ENCODE results near the gene MRPL34. TPM values are rescaled to one million over a fixed set of nuclear protein-coding genes. Genes with fewer than 3 reads are reported as not detected.

The MRPL34 gene
- total RNA-seq, 1 experiment from 2014 or later = 78.9 TPM

DNA sequence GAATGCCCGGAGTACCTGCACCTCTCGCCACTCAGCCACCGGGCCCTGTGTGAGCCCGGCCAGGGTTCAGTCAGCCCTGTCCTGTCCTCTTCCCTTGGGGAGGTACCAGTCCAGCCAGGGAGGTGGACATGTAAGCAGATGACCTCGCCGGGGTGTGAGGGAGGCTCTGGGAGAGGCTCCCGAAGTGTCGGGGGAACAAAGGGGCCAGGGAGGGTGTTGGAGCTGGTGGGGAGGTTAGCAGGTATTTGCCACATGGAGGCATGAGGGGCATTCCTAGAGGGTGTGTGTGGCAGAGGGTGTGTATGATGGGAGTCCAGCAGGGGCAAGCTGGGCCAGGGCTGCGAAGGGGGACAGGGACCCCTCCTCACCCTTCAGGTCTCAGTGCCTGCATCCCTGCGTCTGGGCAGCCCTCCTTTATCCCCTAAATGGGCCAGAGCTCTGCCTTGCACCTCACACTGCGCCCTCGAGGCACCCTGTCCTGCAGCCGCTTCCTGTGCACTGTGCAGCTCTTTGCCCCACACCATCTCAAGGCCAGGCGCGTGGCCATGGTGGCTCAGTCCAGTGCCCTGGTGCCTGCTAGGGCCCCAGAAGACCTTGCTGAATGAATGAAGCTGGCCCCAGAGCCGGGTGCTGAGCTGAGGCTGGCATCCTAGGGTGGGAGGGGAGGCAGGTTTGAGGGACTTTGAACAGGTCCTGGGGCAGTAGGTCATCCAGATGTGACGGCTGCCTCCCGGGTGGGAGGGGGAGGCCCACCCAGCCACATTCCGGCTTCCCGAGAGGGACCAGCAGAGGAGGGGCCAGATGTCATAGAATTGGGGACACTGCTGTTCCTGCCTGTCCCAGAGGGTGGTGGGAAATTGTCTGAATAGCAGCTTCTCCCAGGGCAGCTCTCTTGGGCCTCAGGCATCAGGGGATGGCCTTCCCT, 6.8 kb downstream of the MRPL34 start:
- no peaks in the 10 kb centered on the region for H3K9me3 ChIP-seq
- ChIA-PET CTCF (interaction anchor here (0.9 to 1.7 kb wide), 2 partner anchors 17 to 20 kb away, joined by 3 to 7 read pairs; no protein-coding TSS in a partner anchor), POLR2A (no interaction called here)
- peaks cover 19% of the 10 kb centered on the region for H3K4me1 Mint-ChIP-seq (ENCODE audit: low read depth, unreplicated experiment)
- H3K36me3 ChIP-seq (ENCODE audit: control insufficient read depth, insufficient read depth, low read length) = peaks cover 6% of the 10 kb centered on the region
- TF ChIP-seq, protein P1, sequence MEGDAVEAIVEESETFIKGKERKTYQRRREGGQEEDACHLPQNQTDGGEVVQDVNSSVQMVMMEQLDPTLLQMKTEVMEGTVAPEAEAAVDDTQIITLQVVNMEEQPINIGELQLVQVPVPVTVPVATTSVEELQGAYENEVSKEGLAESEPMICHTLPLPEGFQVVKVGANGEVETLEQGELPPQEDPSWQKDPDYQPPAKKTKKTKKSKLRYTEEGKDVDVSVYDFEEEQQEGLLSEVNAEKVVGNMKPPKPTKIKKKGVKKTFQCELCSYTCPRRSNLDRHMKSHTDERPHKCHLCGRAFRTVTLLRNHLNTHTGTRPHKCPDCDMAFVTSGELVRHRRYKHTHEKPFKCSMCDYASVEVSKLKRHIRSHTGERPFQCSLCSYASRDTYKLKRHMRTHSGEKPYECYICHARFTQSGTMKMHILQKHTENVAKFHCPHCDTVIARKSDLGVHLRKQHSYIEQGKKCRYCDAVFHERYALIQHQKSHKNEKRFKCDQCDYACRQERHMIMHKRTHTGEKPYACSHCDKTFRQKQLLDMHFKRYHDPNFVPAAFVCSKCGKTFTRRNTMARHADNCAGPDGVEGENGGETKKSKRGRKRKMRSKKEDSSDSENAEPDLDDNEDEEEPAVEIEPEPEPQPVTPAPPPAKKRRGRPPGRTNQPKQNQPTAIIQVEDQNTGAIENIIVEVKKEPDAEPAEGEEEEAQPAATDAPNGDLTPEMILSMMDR (IDR thresholded peaks at IDR 0.05; ENCODE audit: insufficient read depth in 1 of 2, low read depth in 1 of 2, low read length in 1 of 2, severe bottlenecking in 1 of 2, unreplicated experiment in 1 of 2) = no peak
- H3K27ac Mint-ChIP-seq (ENCODE audit: unreplicated experiment) = peak overlapping the region; percentile 84
- H3K27me3 ChIP-seq (replicated peaks; ENCODE audit: control insufficient read depth, insufficient read depth, low read length) = no peaks in the 10 kb centered on the region
- H3K9me3 Mint-ChIP-seq (ENCODE audit: unreplicated experiment) = no peaks in the 10 kb centered on the region
- no TSS peak for BruUV-seq (replicated peaks)
- no peak for DNase-seq
- no peak overlapping the region for H3K4me3 ChIP-seq (ENCODE audit: low read depth, low read length)
- intact Hi-C loops (cut with micrococcal nuclease; ENCODE audit: unreplicated experiment) = no loop called here
- peaks cover 23% of the 10 kb centered on the region for H3K4me1 ChIP-seq
- peak overlapping the region; percentile 53 for H3K4me3 Mint-ChIP-seq (ENCODE audit: unreplicated experiment)
- peaks cover 64% of the 10 kb centered on the region for H3K36me3 Mint-ChIP-seq (ENCODE audit: insufficient read depth, unreplicated experiment)
- no peaks in the 10 kb centered on the region for H3K27me3 Mint-ChIP-seq (ENCODE audit: insufficient read depth, unreplicated experiment)

DNA sequence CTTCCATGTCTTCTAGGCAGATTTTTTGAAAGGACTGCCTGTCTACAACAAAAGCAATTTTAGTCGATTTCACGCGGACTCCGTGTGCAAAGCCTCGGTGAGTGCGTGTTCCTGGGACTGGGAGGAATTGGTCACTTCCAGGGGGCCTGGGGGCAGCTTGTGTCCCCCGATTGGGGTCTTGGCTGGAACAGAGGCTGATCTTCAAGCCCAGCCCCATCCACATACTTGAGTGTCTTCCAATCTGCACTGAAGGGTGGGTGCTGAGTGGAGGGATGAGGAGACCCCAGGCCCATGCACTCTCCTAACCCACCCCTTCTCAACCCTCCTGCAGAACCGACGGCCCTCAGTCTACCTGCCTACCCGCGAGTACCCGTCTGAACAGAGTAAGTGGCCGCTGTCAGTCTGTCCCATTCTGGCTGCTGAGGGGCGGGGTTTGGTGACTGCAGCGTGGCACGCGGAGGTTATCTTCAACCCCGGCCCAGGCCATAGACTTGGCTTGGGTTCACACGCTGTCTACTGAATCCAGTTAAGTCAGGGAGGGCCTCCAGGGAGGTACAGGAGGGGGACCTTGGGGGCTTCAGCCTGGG, 8.4 kb downstream of the MRPL34 start:
- no peak overlapping the region for H3K27ac Mint-ChIP-seq (ENCODE audit: unreplicated experiment)
- TF ChIP-seq, protein P1 (IDR thresholded peaks at IDR 0.05; ENCODE audit: insufficient read depth in 1 of 2, low read depth in 1 of 2, low read length in 1 of 2, severe bottlenecking in 1 of 2, unreplicated experiment in 1 of 2) = no peak
- H3K4me1 Mint-ChIP-seq (ENCODE audit: low read depth, unreplicated experiment) = peaks cover 11% of the 10 kb centered on the region
- H3K4me3 Mint-ChIP-seq (ENCODE audit: unreplicated experiment) = no peak overlapping the region
- CTCF ChIA-PET = no interaction called here
- Histone ChIP-seq H3K4me1 (peaks cover 23% of the 10 kb centered on the region), H3K9me3 (no peaks in the 10 kb centered on the region), H3K36me3 (ENCODE audit: control insufficient read depth, insufficient read depth, low read length) (peaks cover 6% of the 10 kb centered on the region), H3K27me3 (replicated peaks; ENCODE audit: control insufficient read depth, insufficient read depth, low read length) (no peaks in the 10 kb centered on the region), H3K4me3 (ENCODE audit: low read depth, low read length) (no peak overlapping the region)
- POLR2A ChIA-PET = no interaction called here
- H3K27me3 Mint-ChIP-seq (ENCODE audit: insufficient read depth, unreplicated experiment) = no peaks in the 10 kb centered on the region
- H3K9me3 Mint-ChIP-seq (ENCODE audit: unreplicated experiment) = no peaks in the 10 kb centered on the region
- DNase-seq = no peak
- H3K36me3 Mint-ChIP-seq (ENCODE audit: insufficient read depth, unreplicated experiment) = peaks cover 60% of the 10 kb centered on the region
- intact Hi-C loops (cut with micrococcal nuclease; ENCODE audit: unreplicated experiment) = no loop called here
- no TSS peak for BruUV-seq (replicated peaks)

DNA sequence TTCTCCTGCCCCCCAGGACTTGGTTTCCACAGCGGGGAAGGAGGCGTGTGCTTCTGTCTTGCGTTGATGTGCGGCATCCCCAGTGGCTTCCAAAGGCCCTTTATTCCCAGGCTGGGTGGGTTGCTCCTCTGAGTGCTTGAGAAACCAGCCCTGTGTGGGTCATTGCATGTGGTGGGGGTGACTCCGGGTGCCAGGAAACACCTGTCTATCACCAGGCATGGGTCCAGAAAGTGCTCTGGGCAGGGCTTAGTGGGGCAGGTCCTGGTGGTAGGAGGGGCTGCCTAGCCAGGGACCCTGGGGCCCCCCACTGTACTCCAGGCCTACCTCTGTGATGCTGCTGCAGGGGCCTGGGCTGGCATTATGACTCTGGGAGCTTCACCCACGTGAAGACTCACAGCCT, 13.3 kb downstream of the MRPL34 start:
- Mint-ChIP-seq H3K4me3 (ENCODE audit: unreplicated experiment) (no peak overlapping the region), H3K4me1 (ENCODE audit: low read depth, unreplicated experiment) (no peaks in the 10 kb centered on the region), H3K27me3 (ENCODE audit: insufficient read depth, unreplicated experiment) (no peaks in the 10 kb centered on the region), H3K36me3 (ENCODE audit: insufficient read depth, unreplicated experiment) (peaks cover 62% of the 10 kb centered on the region), H3K9me3 (ENCODE audit: unreplicated experiment) (no peaks in the 10 kb centered on the region), H3K27ac (ENCODE audit: unreplicated experiment) (no peak overlapping the region)
- Histone ChIP-seq H3K4me3 (ENCODE audit: low read depth, low read length) (no peak overlapping the region), H3K4me1 (no peaks in the 10 kb centered on the region), H3K27me3 (replicated peaks; ENCODE audit: control insufficient read depth, insufficient read depth, low read length) (no peaks in the 10 kb centered on the region), H3K36me3 (ENCODE audit: control insufficient read depth, insufficient read depth, low read length) (peaks cover 3% of the 10 kb centered on the region; the same call in 1 of the 2 replicates), H3K9me3 (no peaks in the 10 kb centered on the region)
- no peak for DNase-seq
- TF ChIP-seq, protein P1 (IDR thresholded peaks at IDR 0.05; ENCODE audit: insufficient read depth in 1 of 2, low read depth in 1 of 2, low read length in 1 of 2, severe bottlenecking in 1 of 2, unreplicated experiment in 1 of 2) = no peak
- ChIA-PET POLR2A (no interaction called here), CTCF (no interaction called here)
- intact Hi-C loops (cut with micrococcal nuclease; ENCODE audit: unreplicated experiment) = no loop called here
- no TSS peak for BruUV-seq (replicated peaks)

Data from Caco-2 (cell line).